HepG2 (cell line): Measurements from ENCODE around the gene CLEC16A.

Source experiments
- AFF4 ChIP-seq: sonication (generic); formaldehyde crosslinking; IDR thresholded peaks from 2 replicates; pipeline ENCODE4 v1.4.0; 2020; ENCODE audit warnings: missing genetic modification reagents
- BCLAF1 ChIP-seq: fragments of 450-650 bp; IDR thresholded peaks from 2 replicates; pipeline ENCODE4 v1.6.1; 2017; ENCODE audit warnings: mild to moderate bottlenecking
- EP300 ChIP-seq, 3 experiments: sonication (generic) in 1 of 3; formaldehyde crosslinking in 1 of 3; IDR thresholded peaks; 2 replicates each; pipeline versions ENCODE4 v1.5.1 to v1.6.1; 2011 to 2020; ENCODE audit warnings: low read depth in 2 of 3, low read length in 2 of 3, borderline replicate concordance in 1 of 3, improper control_type of control experiment in 1 of 3, mild to moderate bottlenecking in 1 of 3, missing genetic modification reagents in 1 of 3, moderate library complexity in 1 of 3
- PTBP1 ChIP-seq: fragments of 200-400 bp; formaldehyde crosslinking; IDR thresholded peaks from 2 replicates; pipeline ENCODE4 v1.6.1; 2018; ENCODE audit warnings: low read length, low read depth; ENCODE audit not compliant: poor library complexity, severe bottlenecking
- ZBTB37 ChIP-seq: sonication (generic); formaldehyde crosslinking; IDR thresholded peaks from 2 replicates; pipeline ENCODE4 v1.4.0; 2020; ENCODE audit warnings: mild to moderate bottlenecking, missing genetic modification reagents
- ZNF75D ChIP-seq: sonication (generic); formaldehyde crosslinking; IDR thresholded peaks from 2 replicates; pipeline ENCODE4 v1.8.1; 2023; ENCODE audit warnings: missing genetic modification reagents, mild to moderate bottlenecking, borderline replicate concordance

- TF ChIP-seq ZNF75D (CRISPR knock-in tag) (no peak), AFF4 (CRISPR knock-in tag) (no peak), ZBTB37 (CRISPR knock-in tag) (no peak), EP300 (IDR thresholded peaks at IDR 0.05; ENCODE audit: low read depth in 2 of 2, low read length in 2 of 2) (peak in 1 of 2 experiments; percentile 52; a peak in 1 of 4 replicates), EP300 (CRISPR knock-in tag; IDR thresholded peaks at IDR 0.05; ENCODE audit: borderline replicate concordance) (no peak), BCLAF1 (no peak), PTBP1 (peak; percentile 63)
Observed at GRCh38 chr16:10964039-10964890, 19.9 kb downstream of the CLEC16A start.
